Liver (tissue), 9 donors: ENCODE data around the gene PPIE. TPM values are rescaled to one million over a fixed set of nuclear protein-coding genes. Genes with fewer than 3 reads are reported as not detected.

ENCODE experiments used
- DNase-seq: peaks from one replicate; pipeline ENCODE4 v3.0.0-alpha.2; 2017; ENCODE audit warnings: low spot score
- H3K27ac ChIP-seq, 2 donors: one replicate each; pipeline ENCODE4 v1.7.0; 2013; ENCODE audit warnings: inconsistent platforms in 2 of 2, low read length in 2 of 2, control low read depth in 1 of 2, low read depth in 1 of 2, mild to moderate bottlenecking in 1 of 2
- H3K27me3 ChIP-seq, 4 donors: one replicate each; pipeline versions ENCODE4 v1.6.1 to v1.7.0; 2013; ENCODE audit warnings: low read length in 3 of 4, inconsistent platforms in 1 of 4, mild to moderate bottlenecking in 1 of 4, moderate library complexity in 1 of 4; ENCODE audit not compliant: control insufficient read depth in 4 of 4, insufficient read depth in 4 of 4
- H3K36me3 ChIP-seq, 4 donors: one replicate each; pipeline versions ENCODE4 v1.6.1 to v1.7.0; 2013; ENCODE audit warnings: low read length in 3 of 4, mild to moderate bottlenecking in 3 of 4, low read depth in 1 of 4, moderate library complexity in 1 of 4; ENCODE audit not compliant: control insufficient read depth in 4 of 4, insufficient read depth in 3 of 4
- H3K4me1 ChIP-seq, 4 donors: one replicate each; pipeline versions ENCODE4 v1.6.1 to v1.7.0; 2013; ENCODE audit warnings: low read length in 3 of 4, mild to moderate bottlenecking in 3 of 4, moderate library complexity in 1 of 4; ENCODE audit not compliant: control insufficient read depth in 4 of 4, insufficient read depth in 4 of 4
- H3K4me3 ChIP-seq, 3 donors: one replicate each; pipeline versions ENCODE4 v1.6.1 to v1.7.0; 2013; ENCODE audit warnings: low read length in 3 of 3, control low read depth in 1 of 3, low read depth in 1 of 3, mild to moderate bottlenecking in 1 of 3
- H3K9ac ChIP-seq, 2 donors: one replicate each; pipeline ENCODE4 v1.7.0; 2013; ENCODE audit warnings: low read length in 2 of 2, mild to moderate bottlenecking in 2 of 2, moderate library complexity in 2 of 2, control low read depth in 1 of 2, low read depth in 1 of 2
- H3K9me3 ChIP-seq, 4 donors: one replicate each; pipeline versions ENCODE4 v1.6.1 to v1.7.0; 2013; ENCODE audit warnings: low read length in 3 of 4; ENCODE audit not compliant: control insufficient read depth in 4 of 4
- CTCF ChIP-seq: fragments of 150-350 bp; IDR thresholded peaks from 2 replicates; pipeline ENCODE4 v1.5.1; 2017; ENCODE audit warnings: improper control_type of control experiment, low read depth, low read length; ENCODE audit not compliant: missing input control
- EGR1 ChIP-seq, 2 donors: IDR thresholded peaks; 2 replicates each; pipeline ENCODE4 v1.6.1; 2016 to 2018; ENCODE audit warnings: antibody characterized with exemption in 2 of 2, low read depth in 2 of 2
- FOXA1 ChIP-seq: IDR thresholded peaks from 2 replicates; pipeline ENCODE4 v1.6.1; 2016; ENCODE audit warnings: antibody characterized with exemption
- FOXA2 ChIP-seq: IDR thresholded peaks from 2 replicates; pipeline ENCODE4 v1.6.1; 2016; ENCODE audit warnings: antibody characterized with exemption
- GABPA ChIP-seq, 2 donors: IDR thresholded peaks in 1 of 2; conservative IDR thresholded peaks in 1 of 2; 2 replicates each; pipeline ENCODE4 v1.6.1; 2016; ENCODE audit warnings: antibody characterized with exemption in 2 of 2, mild to moderate bottlenecking in 1 of 2, moderate library complexity in 1 of 2
- HNF4A ChIP-seq, 2 donors: conservative IDR thresholded peaks; 2 replicates each; pipeline ENCODE4 v1.6.1; 2016; ENCODE audit warnings: antibody characterized with exemption in 2 of 2, mild to moderate bottlenecking in 2 of 2
- HNF4G ChIP-seq: IDR thresholded peaks from 2 replicates; pipeline ENCODE4 v1.6.1; 2016; ENCODE audit warnings: antibody characterized with exemption
- JUND ChIP-seq, 2 donors: IDR thresholded peaks; 2 replicates each; pipeline ENCODE4 v1.6.1; 2016; ENCODE audit warnings: antibody characterized with exemption in 2 of 2
- MAX ChIP-seq: IDR thresholded peaks from 2 replicates; pipeline ENCODE4 v1.6.1; 2016; ENCODE audit warnings: antibody characterized with exemption
- NR2F2 ChIP-seq: IDR thresholded peaks from 2 replicates; pipeline ENCODE4 v1.6.1; 2016; ENCODE audit warnings: antibody characterized with exemption
- RAD21 ChIP-seq, 2 donors: IDR thresholded peaks; 2 replicates each; pipeline ENCODE4 v1.6.1; 2016; ENCODE audit warnings: antibody characterized with exemption in 2 of 2, mild to moderate bottlenecking in 2 of 2
- RXRA ChIP-seq, 2 donors: IDR thresholded peaks; 2 replicates each; pipeline ENCODE4 v1.6.1; 2017 to 2018; ENCODE audit warnings: antibody characterized with exemption in 2 of 2, mild to moderate bottlenecking in 1 of 2
- SP1 ChIP-seq: IDR thresholded peaks from 2 replicates; pipeline ENCODE4 v1.6.1; 2018; ENCODE audit warnings: antibody characterized with exemption, mild to moderate bottlenecking
- ZBTB33 ChIP-seq: IDR thresholded peaks from 2 replicates; pipeline ENCODE4 v1.6.1; 2016; ENCODE audit warnings: antibody characterized with exemption
- WGBS: extraction: QIAGEN DNeasy Blood & Tissue Kit; methylation state at CpG from one replicate; pipeline ENCODE4 v1.1.7; 2013; 5-methylcytosine and 5-hydroxymethylcytosine counted together
- polyA plus RNA-seq, 2 donors: library from polyadenylated mRNA; stranded (reverse) in 1 of 2; unstranded in 1 of 2; fragments of 200-250 nt in 1 of 2; fragments of >200 nt in 1 of 2; fragmentation: Nextera tagmentation in 1 of 2; extraction: Ambion mirVana in 1 of 2; gene quantifications; one replicate each; pipeline versions ENCODE4 v1.2.1 to v1.2.3, GENCODE V29; 2013 to 2015
- total RNA-seq, 2 donors: library from RNA; depleted of rRNA; stranded (reverse); fragments of >200 nt; gene quantifications; one replicate each; pipeline ENCODE4 v1.2.3, GENCODE V29; 2014
- donor health status: healthy.
- donor health status: healthy.
- donor health status: healthy.
- donor health status: healthy.
- donor health status: healthy.

Gene PPIE
- total and polyA plus RNA-seq, 4 donors = 15.5 to 23.6 (median 19.2) TPM

- Histone ChIP-seq H3K4me1 (no peaks in the 10 kb centered on the region), H3K36me3 (no peaks in the 10 kb centered on the region), H3K9ac (no peak overlapping the region), H3K27me3 (peaks cover 0 to 11% (median 2%) of the 10 kb centered on the region in 4 donors), H3K27ac (no peak overlapping the region), H3K9me3 (no peaks in the 10 kb centered on the region), H3K4me3 (no peak overlapping the region)
- no peak for DNase-seq
- TF ChIP-seq RAD21 (IDR thresholded peaks at IDR 0.05) (no peak), NR2F2 (no peak), RXRA (IDR thresholded peaks at IDR 0.05) (no peak), EGR1 (IDR thresholded peaks at IDR 0.05; ENCODE audit: low read depth in 2 of 2) (no peak), MAX (no peak), HNF4G (no peak), GABPA (IDR thresholded peaks at IDR 0.05 in 1 of 2, conservative IDR thresholded peaks at IDR 0.05 in 1 of 2) (no peak), ZBTB33 (no peak), CTCF (no peak), JUND (IDR thresholded peaks at IDR 0.05) (no peak), SP1 (no peak), HNF4A (conservative IDR thresholded peaks at IDR 0.05) (no peak), FOXA1 (no peak), FOXA2 (no peak)
- WGBS = 76% methylated on average over 3 of the region's 3 CpGs
Observed at GRCh38 chr1:39726600-39726999, 12.1 kb upstream of the PPIE start.

- Histone ChIP-seq H3K9me3 (no peaks in the 10 kb centered on the region), H3K27me3 (peaks cover 0 to 11% (median 2%) of the 10 kb centered on the region in 4 donors), H3K4me1 (no peaks in the 10 kb centered on the region), H3K27ac (no peak overlapping the region), H3K4me3 (no peak overlapping the region), H3K9ac (no peak overlapping the region), H3K36me3 (no peaks in the 10 kb centered on the region)
- TF ChIP-seq GABPA (IDR thresholded peaks at IDR 0.05 in 1 of 2, conservative IDR thresholded peaks at IDR 0.05 in 1 of 2) (no peak), RAD21 (IDR thresholded peaks at IDR 0.05) (no peak), ZBTB33 (no peak), MAX (no peak), SP1 (no peak)
- DNase-seq = no peak
- 47% methylated on average over 10 of the region's 10 CpGs for WGBS
Observed at GRCh38 chr1:39727221-39727931, 11.3 kb upstream of the PPIE start.
